OCI-LY1 (cell line): ENCODE data around the gene BABAM2.

ENCODE experiments used
- H2AFZ ChIP-seq: fragments of 200-600 bp; sonication (generic), shearing (Covaris generic); 2 replicates; pipeline ENCODE4 v1.6.0; 2014; ENCODE audit warnings: antibody characterized with exemption, mild to moderate bottlenecking, low read length
- H3F3A ChIP-seq: fragments of 200-600 bp; sonication (generic), shearing (Covaris generic); 2 replicates; pipeline ENCODE4 v1.6.0; 2014; ENCODE audit warnings: mild to moderate bottlenecking, antibody characterized with exemption, low read length, moderate library complexity; ENCODE audit not compliant: insufficient read depth
- H3K27ac ChIP-seq: fragments of 200-600 bp; sonication (generic); 2 replicates; pipeline ENCODE4 v1.5.1; 2014; ENCODE audit warnings: low read length, mixed run types, mild to moderate bottlenecking, low read depth; ENCODE audit not compliant: poor library complexity, severe bottlenecking
- H3K27me3 ChIP-seq: fragments of 200-600 bp; sonication (generic); 2 replicates; pipeline ENCODE4 v1.6.0; 2014; ENCODE audit warnings: antibody characterized with exemption, mild to moderate bottlenecking, low read length, moderate library complexity; ENCODE audit not compliant: insufficient read depth
- H3K36me3 ChIP-seq: fragments of 200-600 bp; sonication (generic); 2 replicates; pipeline ENCODE4 v1.6.1; 2014; ENCODE audit warnings: mild to moderate bottlenecking, antibody characterized with exemption, low read length, moderate library complexity, mixed read lengths; ENCODE audit not compliant: insufficient read depth
- H3K4me1 ChIP-seq: fragments of 200-600 bp; sonication (generic); 2 replicates; pipeline ENCODE4 v1.5.1; 2014; ENCODE audit warnings: mild to moderate bottlenecking, low read length, moderate library complexity; ENCODE audit not compliant: insufficient read depth, severe bottlenecking
- H3K4me2 ChIP-seq: fragments of 200-600 bp; sonication (generic), shearing (Covaris generic); 2 replicates; pipeline ENCODE4 v1.6.1; 2014; ENCODE audit warnings: low read length
- H3K4me3 ChIP-seq: fragments of 200-600 bp; sonication (generic); 2 replicates; pipeline ENCODE4 v1.5.1; 2014; ENCODE audit warnings: low read length, low read depth, mild to moderate bottlenecking, mixed read lengths; ENCODE audit not compliant: poor library complexity, severe bottlenecking
- H3K79me2 ChIP-seq: fragments of 200-600 bp; shearing (Covaris generic); 2 replicates; pipeline ENCODE4 v1.6.1; 2016; ENCODE audit warnings: mixed run types, low read length, mixed read lengths; ENCODE audit not compliant: insufficient read depth
- H3K9ac ChIP-seq: fragments of 200-600 bp; sonication (generic), shearing (Covaris generic); 2 replicates; pipeline ENCODE4 v1.6.1; 2014; ENCODE audit warnings: mild to moderate bottlenecking, low read length, mixed read lengths
- H3K9me2 ChIP-seq: fragments of 200-600 bp; sonication (generic), shearing (Covaris generic); 2 replicates; pipeline ENCODE4 v1.6.1; 2014; ENCODE audit warnings: low read depth, mild to moderate bottlenecking, low read length, mixed read lengths
- H3K9me3 ChIP-seq: fragments of 200-600 bp; shearing (Covaris generic); 2 replicates; pipeline ENCODE4 v1.6.1; 2014; ENCODE audit warnings: low read length, mixed read lengths
- H4K20me1 ChIP-seq: fragments of 200-600 bp; sonication (generic), shearing (Covaris generic); 2 replicates; pipeline ENCODE4 v1.6.0; 2016; ENCODE audit warnings: mild to moderate bottlenecking, low read length; ENCODE audit not compliant: insufficient read depth
- CTCF ChIP-seq: fragments of 200-600 bp; sonication (generic), shearing (Covaris generic); IDR thresholded peaks from 2 replicates; pipeline ENCODE4 v1.5.1; 2017; ENCODE audit warnings: mild to moderate bottlenecking, antibody characterized with exemption, low read length, moderate library complexity, mixed read lengths
- EZH2 ChIP-seq: fragments of 200-600 bp; sonication (generic), shearing (Covaris generic); IDR thresholded peaks from 2 replicates; pipeline ENCODE4 v1.8.0; 2017; ENCODE audit warnings: borderline replicate concordance, mixed run types, mild to moderate bottlenecking, antibody characterized with exemption, low read length, moderate library complexity, mixed read lengths

Gene BABAM2

GRCh38 chr2:27901234-27901633, 10.7 kb downstream of the BABAM2 start:
- no peak overlapping the region for H3K9ac ChIP-seq
- no peaks in the 10 kb centered on the region for H3K9me3 ChIP-seq
- H2AFZ ChIP-seq, result no peak overlapping the region
- no peaks in the 10 kb centered on the region for H3F3A ChIP-seq
- no peaks in the 10 kb centered on the region for H3K9me2 ChIP-seq
- no peak overlapping the region for H3K4me3 ChIP-seq
- no peaks in the 10 kb centered on the region for H3K79me2 ChIP-seq
- no peak overlapping the region for H3K4me2 ChIP-seq
- TF ChIP-seq CTCF (no peak), EZH2 (no peak)
- no peak overlapping the region for H3K27ac ChIP-seq
- no peaks in the 10 kb centered on the region for H3K27me3 ChIP-seq
- H3K36me3 ChIP-seq, result peaks cover 17% of the 10 kb centered on the region
- H4K20me1 ChIP-seq, result no peaks in the 10 kb centered on the region
- no peaks in the 10 kb centered on the region for H3K4me1 ChIP-seq

- Histone ChIP-seq H3K36me3 (peaks cover 8% of the 10 kb centered on the region; the same call in 1 of the 2 replicates), H3K27me3 (no peaks in the 10 kb centered on the region), H3K9me3 (no peaks in the 10 kb centered on the region), H3K4me1 (no peaks in the 10 kb centered on the region), H4K20me1 (no peaks in the 10 kb centered on the region), H3K9me2 (no peaks in the 10 kb centered on the region), H3F3A (no peaks in the 10 kb centered on the region), H3K4me2 (no peak overlapping the region), H3K79me2 (no peaks in the 10 kb centered on the region), H3K4me3 (no peak overlapping the region), H2AFZ (no peak overlapping the region), H3K9ac (no peak overlapping the region), H3K27ac (no peak overlapping the region)
- no peak for TF ChIP-seq EZH2
- TF ChIP-seq CTCF, result no peak
Observed at GRCh38 chr2:27902098-27902497, 11.6 kb downstream of the BABAM2 start.

GRCh38 chr2:27903018-27903417, 12.5 kb downstream of the BABAM2 start:
- no peak overlapping the region for H3K9ac ChIP-seq
- no peaks in the 10 kb centered on the region for H3K9me3 ChIP-seq
- no peak overlapping the region for H2AFZ ChIP-seq
- no peak overlapping the region for H3K4me2 ChIP-seq
- no peaks in the 10 kb centered on the region for H3K4me1 ChIP-seq
- H3K4me3 ChIP-seq, result no peak overlapping the region
- H3K9me2 ChIP-seq, result no peaks in the 10 kb centered on the region
- H3K27ac ChIP-seq, result no peak overlapping the region
- no peak for TF ChIP-seq CTCF
- TF ChIP-seq EZH2, result no peak
- no peaks in the 10 kb centered on the region for H3F3A ChIP-seq
- no peaks in the 10 kb centered on the region for H3K79me2 ChIP-seq
- no peaks in the 10 kb centered on the region for H4K20me1 ChIP-seq
- H3K27me3 ChIP-seq, result no peaks in the 10 kb centered on the region
- H3K36me3 ChIP-seq, result peaks cover 3% of the 10 kb centered on the region; the same call in 1 of the 2 replicates
